Mucosa of stomach (tissue), 1 donor: ENCODE results near the gene TP53RK.

Experiments
- H3K27me3 ChIP-seq: one replicate; pipeline ENCODE4 v1.7.0; 2013; ENCODE audit warnings: mild to moderate bottlenecking, low read length; ENCODE audit not compliant: control insufficient read depth, insufficient read depth
- H3K36me3 ChIP-seq: one replicate; pipeline ENCODE4 v1.7.0; 2013; ENCODE audit warnings: low read length; ENCODE audit not compliant: control insufficient read depth, insufficient read depth
- H3K4me1 ChIP-seq: one replicate; pipeline ENCODE4 v1.7.0; 2013; ENCODE audit warnings: mild to moderate bottlenecking, low read length; ENCODE audit not compliant: control insufficient read depth, insufficient read depth
- H3K4me3 ChIP-seq: one replicate; pipeline ENCODE4 v1.7.0; 2013; ENCODE audit warnings: low read length
- H3K9ac ChIP-seq: one replicate; pipeline ENCODE4 v1.7.0; 2013; ENCODE audit warnings: mild to moderate bottlenecking, low read length, moderate library complexity
- H3K9me3 ChIP-seq: one replicate; pipeline ENCODE4 v1.7.0; 2013; ENCODE audit warnings: mild to moderate bottlenecking, low read length, moderate library complexity; ENCODE audit not compliant: control insufficient read depth
- donor health status: Pancreatic carcinoma.

TP53RK gene

GRCh38 chr20:46702447-46703203 lies 13.4 kb upstream of the TP53RK start:
- no peaks in the 10 kb centered on the region for H3K27me3 ChIP-seq

GRCh38 chr20:46701986-46702385 lies 12.7 kb upstream of the TP53RK start:
- H3K9ac ChIP-seq, result no peak overlapping the region
- H3K27me3 ChIP-seq, result peaks cover 2% of the 10 kb centered on the region
- H3K4me3 ChIP-seq, result no peak overlapping the region
- H3K4me1 ChIP-seq, result peaks cover 7% of the 10 kb centered on the region
- H3K36me3 ChIP-seq, result no peaks in the 10 kb centered on the region
- no peaks in the 10 kb centered on the region for H3K9me3 ChIP-seq

More at GRCh38 chr20:46702447-46703203, 13.4 kb upstream of the TP53RK start:
- Histone ChIP-seq H3K9me3 (no peaks in the 10 kb centered on the region), H3K9ac (no peak overlapping the region), H3K4me3 (no peak overlapping the region), H3K36me3 (no peaks in the 10 kb centered on the region), H3K4me1 (peaks cover 7% of the 10 kb centered on the region)

GRCh38 chr20:46701556-46701955 lies 12.3 kb upstream of the TP53RK start:
- Histone ChIP-seq H3K9me3 (no peaks in the 10 kb centered on the region), H3K27me3 (peaks cover 4% of the 10 kb centered on the region), H3K9ac (no peak overlapping the region), H3K4me1 (peaks cover 7% of the 10 kb centered on the region), H3K4me3 (no peak overlapping the region), H3K36me3 (no peaks in the 10 kb centered on the region)

- Histone ChIP-seq H3K4me1 (peaks cover 7% of the 10 kb centered on the region), H3K36me3 (no peaks in the 10 kb centered on the region), H3K4me3 (no peak overlapping the region), H3K27me3 (peaks cover 4% of the 10 kb centered on the region), H3K9me3 (no peaks in the 10 kb centered on the region), H3K9ac (no peak overlapping the region)
These were observed 11.8 kb upstream of the TP53RK start for GRCh38 chr20:46701057-46701456.

- H3K27me3 ChIP-seq, result peaks cover 4% of the 10 kb centered on the region
- H3K4me3 ChIP-seq, result no peak overlapping the region
- H3K9me3 ChIP-seq, result no peaks in the 10 kb centered on the region
- no peak overlapping the region for H3K9ac ChIP-seq
- H3K36me3 ChIP-seq, result no peaks in the 10 kb centered on the region
- H3K4me1 ChIP-seq, result peaks cover 7% of the 10 kb centered on the region
These were observed 11.2 kb upstream of the TP53RK start for GRCh38 chr20:46700481-46700880.

- peaks cover 4% of the 10 kb centered on the region for H3K27me3 ChIP-seq
- peaks cover 7% of the 10 kb centered on the region for H3K4me1 ChIP-seq
- no peak overlapping the region for H3K4me3 ChIP-seq
- no peaks in the 10 kb centered on the region for H3K36me3 ChIP-seq
- no peak overlapping the region for H3K9ac ChIP-seq
- no peaks in the 10 kb centered on the region for H3K9me3 ChIP-seq
These were observed 10.6 kb upstream of the TP53RK start for GRCh38 chr20:46699651-46700359.

- H3K36me3 ChIP-seq, result no peaks in the 10 kb centered on the region
- no peak overlapping the region for H3K9ac ChIP-seq
- H3K4me1 ChIP-seq, result peaks cover 7% of the 10 kb centered on the region
- H3K27me3 ChIP-seq, result peaks cover 4% of the 10 kb centered on the region
- H3K9me3 ChIP-seq, result no peaks in the 10 kb centered on the region
- no peak overlapping the region for H3K4me3 ChIP-seq
These were observed 9.5 kb upstream of the TP53RK start for GRCh38 chr20:46698788-46699187.

- H3K4me3 ChIP-seq, result no peak overlapping the region
- no peaks in the 10 kb centered on the region for H3K4me1 ChIP-seq
- no peaks in the 10 kb centered on the region for H3K36me3 ChIP-seq
- H3K9me3 ChIP-seq, result no peaks in the 10 kb centered on the region
- H3K27me3 ChIP-seq, result peaks cover 4% of the 10 kb centered on the region
- H3K9ac ChIP-seq, result no peak overlapping the region
These were observed 7.6 kb upstream of the TP53RK start for GRCh38 chr20:46696791-46697279.

GRCh38 chr20:46695892-46696291 lies 6.6 kb upstream of the TP53RK start:
- H3K36me3 ChIP-seq, result no peaks in the 10 kb centered on the region
- no peak overlapping the region for H3K4me3 ChIP-seq
- H3K9ac ChIP-seq, result no peak overlapping the region

GRCh38 chr20:46694484-46694883 lies 5.2 kb upstream of the TP53RK start:
- H3K9ac ChIP-seq, result no peak overlapping the region
- H3K27me3 ChIP-seq, result peaks cover 4% of the 10 kb centered on the region
- no peaks in the 10 kb centered on the region for H3K36me3 ChIP-seq
- H3K4me1 ChIP-seq, result no peaks in the 10 kb centered on the region
- H3K4me3 ChIP-seq, result no peak overlapping the region
- no peaks in the 10 kb centered on the region for H3K9me3 ChIP-seq

More at GRCh38 chr20:46695892-46696291, 6.6 kb upstream of the TP53RK start:
- H3K27me3 ChIP-seq, result peaks cover 4% of the 10 kb centered on the region
- no peaks in the 10 kb centered on the region for H3K9me3 ChIP-seq
- no peaks in the 10 kb centered on the region for H3K4me1 ChIP-seq

- no peaks in the 10 kb centered on the region for H3K27me3 ChIP-seq
- H3K9ac ChIP-seq, result no peak overlapping the region
- H3K4me3 ChIP-seq, result no peak overlapping the region
- H3K9me3 ChIP-seq, result no peaks in the 10 kb centered on the region
- no peaks in the 10 kb centered on the region for H3K36me3 ChIP-seq
- H3K4me1 ChIP-seq, result peaks cover 20% of the 10 kb centered on the region
These were observed 2.0 kb upstream of the TP53RK start for GRCh38 chr20:46691196-46691595.
